ENCODE measurements around the gene BRMS1. TPM values are rescaled to one million over a fixed set of nuclear protein-coding genes. Genes with fewer than 3 reads are reported as not detected.

Gene BRMS1
- total RNA-seq, 1 donor from 2014 or later = 72.0 TPM

GRCh38 chr11:66365711-66366619 lies 21.1 kb upstream of the BRMS1 start:
- H3K4me3 ChIP-seq (ENCODE audit: low read depth, low read length) = no peak overlapping the region
- TF ChIP-seq CTCF (conservative IDR thresholded peaks at IDR 0.05; ENCODE audit: low read depth, low read length) = no peak
- DNase-seq (ENCODE audit: low read depth) = no peak

- no peak for TF ChIP-seq CTCF (conservative IDR thresholded peaks at IDR 0.05; ENCODE audit: low read depth, low read length)
- H3K4me3 ChIP-seq (ENCODE audit: low read depth, low read length) = no peak overlapping the region
- no peak for DNase-seq (ENCODE audit: low read depth)
These were observed 20.3 kb upstream of the BRMS1 start for GRCh38 chr11:66365166-66365565.

- peak; percentile 83 for TF ChIP-seq CTCF (conservative IDR thresholded peaks at IDR 0.05; ENCODE audit: low read depth, low read length)
- no peak overlapping the region for H3K4me3 ChIP-seq (ENCODE audit: low read depth, low read length)
- no peak for DNase-seq (ENCODE audit: low read depth)
These were observed 19.1 kb upstream of the BRMS1 start for GRCh38 chr11:66363805-66364535.

GRCh38 chr11:66363187-66363601 lies 18.3 kb upstream of the BRMS1 start:
- H3K4me3 ChIP-seq (ENCODE audit: low read depth, low read length) = no peak overlapping the region

GRCh38 chr11:66362481-66363147 lies 17.7 kb upstream of the BRMS1 start:
- TF ChIP-seq CTCF (conservative IDR thresholded peaks at IDR 0.05; ENCODE audit: low read depth, low read length) = no peak

More at GRCh38 chr11:66363187-66363601, 18.3 kb upstream of the BRMS1 start:
- no peak for DNase-seq (ENCODE audit: low read depth)
- no peak for TF ChIP-seq CTCF (conservative IDR thresholded peaks at IDR 0.05; ENCODE audit: low read depth, low read length)

GRCh38 chr11:66361502-66361941 lies 16.6 kb upstream of the BRMS1 start:
- DNase-seq (ENCODE audit: low read depth) = no peak
- H3K4me3 ChIP-seq (ENCODE audit: low read depth, low read length) = no peak overlapping the region
- TF ChIP-seq CTCF (conservative IDR thresholded peaks at IDR 0.05; ENCODE audit: low read depth, low read length) = no peak

More at GRCh38 chr11:66362481-66363147, 17.7 kb upstream of the BRMS1 start:
- H3K4me3 ChIP-seq (ENCODE audit: low read depth, low read length) = no peak overlapping the region
- no peak for DNase-seq (ENCODE audit: low read depth)
